GM21390 (cell line): ENCODE results near the gene TSSK6.
A peak's percentile ranks its signal among the peaks of the same experiment; 100 is the strongest.

Experiments
- ATAC-seq: cut with Tn5 transposase; IDR thresholded peaks from one replicate; pipeline ENCODE4 v1.9.1; 2021; ENCODE audit not compliant: unreplicated experiment

The TSSK6 gene

GRCh38 chr19:19531951-19532805 lies 16.8 kb upstream of the TSSK6 start:
- ATAC-seq = no peak

GRCh38 chr19:19530889-19531288 lies 15.5 kb upstream of the TSSK6 start:
- no peak for ATAC-seq

GRCh38 chr19:19530423-19530804 lies 15.1 kb upstream of the TSSK6 start:
- no peak for ATAC-seq

- no peak for ATAC-seq
These were observed 14.6 kb upstream of the TSSK6 start for GRCh38 chr19:19529783-19530422.

- no peak for ATAC-seq
These were observed 13.6 kb upstream of the TSSK6 start, which contains the start of gene YJEFN3 for GRCh38 chr19:19528721-19529490. Gene YJEFN3, plus strand, starts transcription at chr19:19528911. Its CDS starts 22 bp downstream, at chr19:19528933.

GRCh38 chr19:19527674-19528625 lies 12.6 kb upstream of the TSSK6 start:
- no peak for ATAC-seq

- ATAC-seq = no peak
These were observed 12.0 kb upstream of the TSSK6 start for GRCh38 chr19:19527371-19527656.

GRCh38 chr19:19526581-19527370 lies 11.4 kb upstream of the TSSK6 start:
- ATAC-seq = no peak

- ATAC-seq = no peak
These were observed 10.4 kb upstream of the TSSK6 start for GRCh38 chr19:19525611-19526380.

- no peak for ATAC-seq
These were observed 8.7 kb upstream of the TSSK6 start for GRCh38 chr19:19524053-19524452.

- ATAC-seq = no peak
These were observed 7.8 kb upstream of the TSSK6 start for GRCh38 chr19:19523177-19523576.

- ATAC-seq = no peak
These were observed 5.6 kb upstream of the TSSK6 start for GRCh38 chr19:19520989-19521388.

GRCh38 chr19:19517235-19517619 lies 1.9 kb upstream of the TSSK6 start:
- ATAC-seq = no peak

- peak; percentile 90 for ATAC-seq
These were observed 533 bp upstream of the TSSK6 start, which contains the start of gene NDUFA13 for GRCh38 chr19:19515642-19516519. Gene NDUFA13, plus strand, starts transcription at chr19:19516225. Its CDS starts 14 bp downstream, at chr19:19516239.

- no peak for ATAC-seq
These were observed 1.1 kb downstream of the TSSK6 start for GRCh38 chr19:19514215-19514657.

GRCh38 chr19:19513682-19514081 lies 1.7 kb downstream of the TSSK6 start:
- ATAC-seq = no peak

- ATAC-seq = no peak
These were observed 4.9 kb downstream of the TSSK6 start for GRCh38 chr19:19510432-19510831.

- no peak for ATAC-seq
These were observed 7.1 kb downstream of the TSSK6 start for GRCh38 chr19:19508217-19508616.
